GM12878 (cell line): ENCODE data around the gene CBLB. TPM values are rescaled to one million over a fixed set of nuclear protein-coding genes. Genes with fewer than 3 reads are reported as not detected.

Source experiments
- ATAC-seq: fragments of 200-7000 bp; cut with Tn5 transposase; 3 replicates; pipeline ENCODE4 v1.9.1; 2020; ENCODE audit warnings: mild to moderate bottlenecking, moderate library complexity
- BruUV-seq: library from RNA; stranded (reverse); fragments of 400-500 nt; replicated peaks from 2 replicates; lab custom pipeline; 2021; lab: Mats Ljungman, UMichigan
- CTCF ChIA-PET: fragments of 300-600 bp; sonication (Branson Sonifier 250); formaldehyde crosslinking; extraction: SDS; loops from one replicate; lab custom pipeline; 2021; ENCODE audit warnings: inconsistent platforms; lab: Yijun Ruan, JAX
- POLR2A ChIA-PET: fragments of 350-600 bp; formaldehyde crosslinking; extraction: SDS; loops from one replicate; lab custom pipeline; 2021; ENCODE audit warnings: inconsistent platforms; lab: Charles Lee
- RAD21 ChIA-PET: fragments of 300-600 bp; sonication (Branson Sonifier 250); formaldehyde crosslinking; loops from one replicate; lab custom pipeline; 2023; ENCODE audit warnings: antibody characterized with exemption; ENCODE audit not compliant: unreplicated experiment; lab: Charles Lee
- SMC1A ChIA-PET: fragments of 300-600 bp; sonication (Branson Sonifier 250); formaldehyde crosslinking; loops from one replicate; lab custom pipeline; 2023; ENCODE audit not compliant: unreplicated experiment, uncharacterized antibody; lab: Charles Lee
- DNase-seq: peaks from one replicate; pipeline ENCODE4 v3.0.0-alpha.2; 2011; ENCODE audit warnings: low read depth, low spot score
- FAIRE-seq: peaks from 3 replicates; lab custom pipeline; 2011; peaks lifted over from hg19 to GRCh38; lab: Jason Lieb, UNC
- H2AFZ ChIP-seq: 2 replicates; pipeline ENCODE4 v1.6.0; 2011; ENCODE audit warnings: low read depth, low read length, control low read depth; ENCODE audit not compliant: control insufficient read depth
- H3K27ac ChIP-seq: 2 replicates; pipeline ENCODE4 v1.5.1; 2011; ENCODE audit warnings: control low read depth; ENCODE audit not compliant: control insufficient read depth, insufficient read depth
- H3K27me3 ChIP-seq, 2 experiments: replicated peaks in 1 of 2; 2 replicates each; pipeline versions ENCODE4 v1.6.0 to v1.6.1; 2011; ENCODE audit warnings: low read length in 1 of 2; ENCODE audit not compliant: control insufficient read depth in 2 of 2, insufficient read depth in 2 of 2
- H3K36me3 ChIP-seq, 2 experiments: 2 replicates each; pipeline ENCODE4 v1.5.1; 2011; ENCODE audit warnings: low read length in 1 of 2; ENCODE audit not compliant: control insufficient read depth in 2 of 2, insufficient read depth in 2 of 2
- H3K4me1 ChIP-seq: 2 replicates; pipeline ENCODE4 v1.6.1; 2011; ENCODE audit warnings: mild to moderate bottlenecking, low read length, moderate library complexity, mixed read lengths; ENCODE audit not compliant: control insufficient read depth, insufficient read depth
- H3K4me2 ChIP-seq: 2 replicates; pipeline ENCODE4 v1.6.0; 2011; ENCODE audit warnings: control low read depth; ENCODE audit not compliant: control insufficient read depth, insufficient read depth
- H3K4me3 ChIP-seq: fragments of 200-600 bp; sonication (generic); 2 replicates; pipeline ENCODE4 v1.5.1; 2016
- H3K79me2 ChIP-seq: 2 replicates; pipeline ENCODE4 v1.6.0; 2011; ENCODE audit warnings: low read length; ENCODE audit not compliant: control insufficient read depth, insufficient read depth
- H3K9ac ChIP-seq: 2 replicates; pipeline ENCODE4 v1.8.0; 2011; ENCODE audit warnings: low read length, control low read depth, mixed read lengths; ENCODE audit not compliant: control insufficient read depth, insufficient read depth
- H3K9me3 ChIP-seq: replicated peaks from 3 replicates; pipeline ENCODE4 v1.5.1; 2011; ENCODE audit warnings: mild to moderate bottlenecking, low read length; ENCODE audit not compliant: control insufficient read depth, insufficient read depth
- H4K20me1 ChIP-seq: 2 replicates; pipeline ENCODE4 v1.6.0; 2011; ENCODE audit not compliant: control insufficient read depth, insufficient read depth
- BHLHE40 ChIP-seq, 2 experiments: fragments of 450-650 bp in 1 of 2; IDR thresholded peaks; 2 replicates each; pipeline ENCODE4 v1.6.1; 2011 to 2017; ENCODE audit warnings: low read depth in 2 of 2, borderline replicate concordance in 1 of 2, improper control_type of control experiment in 1 of 2, low read length in 1 of 2, mild to moderate bottlenecking in 1 of 2
- CBFB ChIP-seq: IDR thresholded peaks from 2 replicates; pipeline ENCODE4 v1.6.1; 2016; ENCODE audit warnings: antibody characterized with exemption, low read depth
- CBX5 ChIP-seq: sonication (generic); IDR thresholded peaks from 2 replicates; pipeline ENCODE4 v1.6.1; 2016; ENCODE audit warnings: low read depth, moderate library complexity, mild to moderate bottlenecking, inconsistent platforms
- CHD1 ChIP-seq: IDR thresholded peaks from 2 replicates; pipeline ENCODE4 v1.6.1; 2012; ENCODE audit warnings: low read depth, low read length, improper control_type of control experiment
- CREB1 ChIP-seq: IDR thresholded peaks from 2 replicates; pipeline ENCODE4 v1.6.1; 2012; ENCODE audit warnings: low read depth, mild to moderate bottlenecking, inconsistent platforms
- NR2C1 ChIP-seq: fragments of 450-650 bp; IDR thresholded peaks from 2 replicates; pipeline ENCODE4 v1.6.1; 2017; ENCODE audit warnings: antibody characterized with exemption, mild to moderate bottlenecking, moderate library complexity
- RAD21 ChIP-seq: IDR thresholded peaks from 2 replicates; pipeline ENCODE4 v1.6.1; 2011; ENCODE audit warnings: mild to moderate bottlenecking, low read depth, low read length, moderate library complexity; ENCODE audit not compliant: insufficient read depth
- RBBP5 ChIP-seq: fragments of 200-600 bp; sonication (generic); conservative IDR thresholded peaks from 2 replicates; pipeline ENCODE4 v1.6.1; 2016
- TAF1 ChIP-seq: IDR thresholded peaks from 2 replicates; pipeline ENCODE4 v1.6.1; 2011; ENCODE audit warnings: mild to moderate bottlenecking, low read depth, low read length, borderline replicate concordance
- YY1 ChIP-seq: IDR thresholded peaks from 2 replicates; pipeline ENCODE4 v1.6.1; 2011; ENCODE audit warnings: low read depth, mild to moderate bottlenecking, low read length
- WGBS: methylation state at CpG from one replicate; pipeline ENCODE4 v1.1.6; 2016; ENCODE audit warnings: low lambda C conversion rate; ENCODE audit not compliant: insufficient replicate concordance, insufficient coverage; ENCODE audit errors: missing lambda C conversion rate; 5-methylcytosine and 5-hydroxymethylcytosine counted together
- in situ Hi-C: fragments of 300-500 bp; cut with MboI; formaldehyde crosslinking; loops from 9 replicates; pipeline ENCODE4 v1.14.3; 2018; ENCODE audit warnings: mixed read lengths
- intact Hi-C: fragments of 100-400 bp; cut with micrococcal nuclease; formaldehyde crosslinking; loops from one replicate; pipeline ENCODE4 v1.14.2; 2022; ENCODE audit not compliant: unreplicated experiment
- polyA plus RNA-seq, 11 experiments: library from polyadenylated mRNA; depleted of rRNA in 4 of 11; unstranded in 6 of 11; stranded (reverse) in 5 of 11; fragments of >200 nt; fragmentation: Nextera tagmentation in 4 of 11; fragmentation: Illumina TruSeq in 1 of 11; extraction: Ambion mirVana in 4 of 11; extraction: Trizol in 1 of 11; gene quantifications; 1 replicate in 1 of 11; 2 replicates in 10 of 11; pipeline versions ENCODE4 v1.2.1 to v1.2.3, GENCODE V29; 2011 to 2016; ENCODE audit warnings: inconsistent platforms in 2 of 11, missing spikeins in 2 of 11, low read depth in 1 of 11
- total RNA-seq, 4 experiments: library from RNA; depleted of rRNA in 3 of 4; stranded (reverse); fragments of >200 nt in 3 of 4; fragmentation: Illumina TruSeq in 1 of 4; extraction: Trizol in 1 of 4; gene quantifications; 2 replicates each; pipeline versions ENCODE4 v1.2.1 to v1.2.3, GENCODE V29; 2013 to 2021
- TF ChIP-seq, protein P1 (sequence below): fragments of 450-650 bp; IDR thresholded peaks from 2 replicates; pipeline ENCODE4 v1.6.1; 2017; ENCODE audit warnings: mild to moderate bottlenecking
- TF ChIP-seq, protein P2 (sequence below): fragments of 450-650 bp; IDR thresholded peaks from 2 replicates; pipeline ENCODE4 v1.6.1; 2018; ENCODE audit warnings: mild to moderate bottlenecking, low read depth, moderate library complexity; ENCODE audit not compliant: partially characterized antibody
- TF ChIP-seq, protein P3 (sequence below): fragments of 450-650 bp; IDR thresholded peaks from 2 replicates; pipeline ENCODE4 v1.6.1; 2017; ENCODE audit warnings: antibody characterized with exemption, mild to moderate bottlenecking, moderate library complexity

Gene CBLB
- total and polyA plus RNA-seq, 10 of the 15 experiments (the other 5 are each of a cell fraction or from before 2014, with no cell fraction given): 17.2 to 107 (median 41.9) TPM

DNA sequence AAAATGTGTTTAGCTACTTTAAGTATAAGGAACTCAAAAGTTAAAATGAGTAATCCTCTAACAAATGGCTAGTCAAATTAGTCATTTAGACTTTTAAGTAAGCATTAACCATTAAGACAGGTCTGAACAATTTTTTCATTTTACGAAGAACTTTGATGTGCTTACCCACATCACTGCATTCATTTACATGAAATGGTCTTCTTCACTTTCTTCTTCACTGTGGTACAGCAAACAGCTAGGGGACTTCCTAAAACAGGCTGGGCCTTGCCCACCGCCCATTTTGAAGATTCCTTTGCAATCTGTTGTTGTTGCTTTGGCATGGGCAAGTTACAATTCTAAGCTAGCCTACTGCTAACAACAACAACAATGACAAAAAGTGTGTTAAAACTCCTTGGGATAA lies 67.4 kb downstream of the CBLB start:
- H3K9ac ChIP-seq: peak overlapping the region; percentile 76
- H3K79me2 ChIP-seq: peaks cover 54% of the 10 kb centered on the region
- peaks cover 8% of the 10 kb centered on the region for H3K9me3 ChIP-seq
- H3K36me3 ChIP-seq: no peaks in the 10 kb centered on the region; a peak in 3 of 4 replicates
- H2AFZ ChIP-seq: peak overlapping the region; percentile 31
- no TSS peak for BruUV-seq
- WGBS: 8% methylated on average over 2 of the region's 2 CpGs
- intact Hi-C loops (loop anchor here (5.0 kb wide), 1 partner anchor 61 kb away; no protein-coding TSS in a partner anchor), in situ Hi-C loops (no loop called here)
- peaks cover 43% of the 10 kb centered on the region for H3K4me1 ChIP-seq
- DNase-seq: peak; percentile 33
- H3K4me2 ChIP-seq: peak overlapping the region; percentile 90
- ChIA-PET RAD21 (interaction anchor here (0.5 to 3.9 kb wide), 25 partner anchors 10 to 808 kb away, joined by 3 to 62 read pairs (median 4); no protein-coding TSS in a partner anchor), CTCF (interaction anchor here (0.7 to 2.6 kb wide), 12 partner anchors 18 to 80 kb away, joined by 3 to 12 read pairs (median 4); no protein-coding TSS in a partner anchor), SMC1A (interaction anchor here (0.5 to 6.7 kb wide), 34 partner anchors 8 to 808 kb away, joined by 3 to 86 read pairs (median 6); partner anchors contain the start of gene CBLB), POLR2A (interaction anchor here (0.6 to 3.3 kb wide), 12 partner anchors 9 to 499 kb away, joined by 3 to 18 read pairs (median 4); partner anchors contain the start of gene CBLB)
- no peaks in the 10 kb centered on the region for H3K27me3 ChIP-seq
- no peaks in the 10 kb centered on the region for H4K20me1 ChIP-seq
- H3K27ac ChIP-seq: peak overlapping the region; percentile 86
- FAIRE-seq: no peak
- peak; percentile 70 for ATAC-seq
- peak overlapping the region; percentile 32; the same call in 1 of the 2 replicates for H3K4me3 ChIP-seq
- 0 out of 2 replicates have a peak, but pooled peaks have one; percentile 29 for TF ChIP-seq CREB1
- TF ChIP-seq TAF1: no peak; the same call in 1 of the 2 replicates
- TF ChIP-seq BHLHE40 (IDR thresholded peaks at IDR 0.05; ENCODE audit: borderline replicate concordance in 1 of 2, low read depth in 2 of 2, low read length in 1 of 2): no peak
- TF ChIP-seq, protein P1, sequence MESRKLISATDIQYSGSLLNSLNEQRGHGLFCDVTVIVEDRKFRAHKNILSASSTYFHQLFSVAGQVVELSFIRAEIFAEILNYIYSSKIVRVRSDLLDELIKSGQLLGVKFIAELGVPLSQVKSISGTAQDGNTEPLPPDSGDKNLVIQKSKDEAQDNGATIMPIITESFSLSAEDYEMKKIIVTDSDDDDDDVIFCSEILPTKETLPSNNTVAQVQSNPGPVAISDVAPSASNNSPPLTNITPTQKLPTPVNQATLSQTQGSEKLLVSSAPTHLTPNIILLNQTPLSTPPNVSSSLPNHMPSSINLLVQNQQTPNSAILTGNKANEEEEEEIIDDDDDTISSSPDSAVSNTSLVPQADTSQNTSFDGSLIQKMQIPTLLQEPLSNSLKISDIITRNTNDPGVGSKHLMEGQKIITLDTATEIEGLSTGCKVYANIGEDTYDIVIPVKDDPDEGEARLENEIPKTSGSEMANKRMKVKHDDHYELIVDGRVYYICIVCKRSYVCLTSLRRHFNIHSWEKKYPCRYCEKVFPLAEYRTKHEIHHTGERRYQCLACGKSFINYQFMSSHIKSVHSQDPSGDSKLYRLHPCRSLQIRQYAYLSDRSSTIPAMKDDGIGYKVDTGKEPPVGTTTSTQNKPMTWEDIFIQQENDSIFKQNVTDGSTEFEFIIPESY: no peak
- no peak for TF ChIP-seq RBBP5
- no peak for TF ChIP-seq CBX5
- TF ChIP-seq, protein P2, sequence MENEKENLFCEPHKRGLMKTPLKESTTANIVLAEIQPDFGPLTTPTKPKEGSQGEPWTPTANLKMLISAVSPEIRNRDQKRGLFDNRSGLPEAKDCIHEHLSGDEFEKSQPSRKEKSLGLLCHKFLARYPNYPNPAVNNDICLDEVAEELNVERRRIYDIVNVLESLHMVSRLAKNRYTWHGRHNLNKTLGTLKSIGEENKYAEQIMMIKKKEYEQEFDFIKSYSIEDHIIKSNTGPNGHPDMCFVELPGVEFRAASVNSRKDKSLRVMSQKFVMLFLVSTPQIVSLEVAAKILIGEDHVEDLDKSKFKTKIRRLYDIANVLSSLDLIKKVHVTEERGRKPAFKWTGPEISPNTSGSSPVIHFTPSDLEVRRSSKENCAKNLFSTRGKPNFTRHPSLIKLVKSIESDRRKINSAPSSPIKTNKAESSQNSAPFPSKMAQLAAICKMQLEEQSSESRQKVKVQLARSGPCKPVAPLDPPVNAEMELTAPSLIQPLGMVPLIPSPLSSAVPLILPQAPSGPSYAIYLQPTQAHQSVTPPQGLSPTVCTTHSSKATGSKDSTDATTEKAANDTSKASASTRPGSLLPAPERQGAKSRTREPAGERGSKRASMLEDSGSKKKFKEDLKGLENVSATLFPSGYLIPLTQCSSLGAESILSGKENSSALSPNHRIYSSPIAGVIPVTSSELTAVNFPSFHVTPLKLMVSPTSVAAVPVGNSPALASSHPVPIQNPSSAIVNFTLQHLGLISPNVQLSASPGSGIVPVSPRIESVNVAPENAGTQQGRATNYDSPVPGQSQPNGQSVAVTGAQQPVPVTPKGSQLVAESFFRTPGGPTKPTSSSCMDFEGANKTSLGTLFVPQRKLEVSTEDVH: no peak
- peak; percentile 79 for TF ChIP-seq YY1
- 0 out of 2 replicates have a peak, but pooled peaks have one; percentile 3 for TF ChIP-seq RAD21
- TF ChIP-seq CHD1: no peak
- no peak for TF ChIP-seq NR2C1
- TF ChIP-seq, protein P3, sequence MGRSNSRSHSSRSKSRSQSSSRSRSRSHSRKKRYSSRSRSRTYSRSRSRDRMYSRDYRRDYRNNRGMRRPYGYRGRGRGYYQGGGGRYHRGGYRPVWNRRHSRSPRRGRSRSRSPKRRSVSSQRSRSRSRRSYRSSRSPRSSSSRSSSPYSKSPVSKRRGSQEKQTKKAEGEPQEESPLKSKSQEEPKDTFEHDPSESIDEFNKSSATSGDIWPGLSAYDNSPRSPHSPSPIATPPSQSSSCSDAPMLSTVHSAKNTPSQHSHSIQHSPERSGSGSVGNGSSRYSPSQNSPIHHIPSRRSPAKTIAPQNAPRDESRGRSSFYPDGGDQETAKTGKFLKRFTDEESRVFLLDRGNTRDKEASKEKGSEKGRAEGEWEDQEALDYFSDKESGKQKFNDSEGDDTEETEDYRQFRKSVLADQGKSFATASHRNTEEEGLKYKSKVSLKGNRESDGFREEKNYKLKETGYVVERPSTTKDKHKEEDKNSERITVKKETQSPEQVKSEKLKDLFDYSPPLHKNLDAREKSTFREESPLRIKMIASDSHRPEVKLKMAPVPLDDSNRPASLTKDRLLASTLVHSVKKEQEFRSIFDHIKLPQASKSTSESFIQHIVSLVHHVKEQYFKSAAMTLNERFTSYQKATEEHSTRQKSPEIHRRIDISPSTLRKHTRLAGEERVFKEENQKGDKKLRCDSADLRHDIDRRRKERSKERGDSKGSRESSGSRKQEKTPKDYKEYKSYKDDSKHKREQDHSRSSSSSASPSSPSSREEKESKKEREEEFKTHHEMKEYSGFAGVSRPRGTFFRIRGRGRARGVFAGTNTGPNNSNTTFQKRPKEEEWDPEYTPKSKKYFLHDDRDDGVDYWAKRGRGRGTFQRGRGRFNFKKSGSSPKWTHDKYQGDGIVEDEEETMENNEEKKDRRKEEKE: no peak
- no peak for TF ChIP-seq CBFB
